Peyer's patch (tissue), 4 donors: ENCODE results near the gene HDHD5. TPM values are rescaled to one million over a fixed set of nuclear protein-coding genes. Genes with fewer than 3 reads are reported as not detected.
"Not testable (repeated sequence)": the region's sequence is repeated elsewhere in the genome, so short reads cannot be mapped to it uniquely, and the experiment has no call there.

ENCODE experiments used
- DNase-seq, 3 donors: peaks; one replicate each; pipeline ENCODE4 v3.0.0-alpha.2; 2017 to 2019
- H3K27ac ChIP-seq, 4 donors: fragments of 200-600 bp; sonication (generic); one replicate each; pipeline ENCODE4 v1.5.1; 2016 to 2019
- H3K27me3 ChIP-seq, 2 donors: fragments of 200-600 bp; sonication (generic); one replicate each; pipeline ENCODE4 v1.5.1; 2019
- H3K36me3 ChIP-seq, 3 donors: fragments of 200-600 bp; sonication (generic); one replicate each; pipeline ENCODE4 v1.5.1; 2016 to 2019
- H3K4me1 ChIP-seq, 4 donors: fragments of 200-600 bp; sonication (generic); one replicate each; pipeline ENCODE4 v1.5.1; 2016 to 2019
- H3K4me3 ChIP-seq, 4 donors: fragments of 200-600 bp; sonication (generic); 1 replicate in 3 of 4; 2 replicates in 1 of 4; pipeline ENCODE4 v1.5.1; 2016 to 2019; ENCODE audit warnings: mild to moderate bottlenecking in 1 of 4
- H3K9me3 ChIP-seq, 4 donors: fragments of 200-600 bp; sonication (generic); one replicate each; pipeline ENCODE4 v1.5.1; 2016 to 2019; ENCODE audit warnings: mild to moderate bottlenecking in 1 of 4
- POLR2A ChIP-seq, 2 donors: fragments of 450-650 bp; IDR thresholded peaks; one replicate each; pipeline ENCODE4 v1.5.1; 2017; ENCODE audit warnings: antibody characterized with exemption in 2 of 2, mild to moderate bottlenecking in 2 of 2, moderate library complexity in 2 of 2
- total RNA-seq, 4 donors: library from RNA; depleted of rRNA; stranded (reverse); fragments of >200 nt; gene quantifications; one replicate each; pipeline ENCODE4 v1.1.0, GENCODE V29; 2016
- TF ChIP-seq, protein P1 (sequence below), 6 experiments: fragments of 450-650 bp in 4 of 6; fragments of 200-600 bp in 2 of 6; sonication (generic) in 1 of 6; IDR thresholded peaks; one replicate each; pipeline ENCODE4 v1.5.1; 2017 to 2019; ENCODE audit warnings: antibody characterized with exemption in 6 of 6, mild to moderate bottlenecking in 3 of 6, moderate library complexity in 1 of 6

Gene HDHD5
- total RNA-seq, 4 donors from 2014 or later = 15.7 to 42.0 (median 31.0) TPM

DNA sequence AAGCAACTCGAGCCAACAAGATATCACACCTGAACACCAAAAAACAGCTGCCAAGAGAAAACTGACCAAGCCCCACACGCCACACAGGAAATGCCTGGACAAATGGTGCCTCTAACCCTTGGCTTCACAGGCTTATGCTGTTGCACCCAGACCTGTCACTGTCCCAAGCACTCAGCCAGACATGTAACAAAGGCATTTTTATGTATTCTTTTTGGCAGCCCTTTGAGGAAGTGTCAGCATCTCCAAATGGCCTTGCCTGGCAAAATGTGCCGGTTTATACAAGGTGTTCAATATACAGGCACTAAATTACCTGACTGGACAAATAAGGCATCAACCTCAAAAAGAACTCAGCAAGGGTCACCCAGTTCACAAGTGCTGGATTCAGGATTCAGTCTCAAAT is 6.1 kb downstream of the HDHD5 start:
- DNase-seq = no peak
- H3K4me1 ChIP-seq = peaks cover 0 to 30% (median 0%) of the 10 kb centered on the region in 4 donors
- H3K9me3 ChIP-seq = no peaks in the 10 kb centered on the region
- H3K27me3 ChIP-seq = no peaks in the 10 kb centered on the region
- TF ChIP-seq POLR2A (IDR thresholded peaks at IDR 0.05) = no peak
- TF ChIP-seq, protein P1, sequence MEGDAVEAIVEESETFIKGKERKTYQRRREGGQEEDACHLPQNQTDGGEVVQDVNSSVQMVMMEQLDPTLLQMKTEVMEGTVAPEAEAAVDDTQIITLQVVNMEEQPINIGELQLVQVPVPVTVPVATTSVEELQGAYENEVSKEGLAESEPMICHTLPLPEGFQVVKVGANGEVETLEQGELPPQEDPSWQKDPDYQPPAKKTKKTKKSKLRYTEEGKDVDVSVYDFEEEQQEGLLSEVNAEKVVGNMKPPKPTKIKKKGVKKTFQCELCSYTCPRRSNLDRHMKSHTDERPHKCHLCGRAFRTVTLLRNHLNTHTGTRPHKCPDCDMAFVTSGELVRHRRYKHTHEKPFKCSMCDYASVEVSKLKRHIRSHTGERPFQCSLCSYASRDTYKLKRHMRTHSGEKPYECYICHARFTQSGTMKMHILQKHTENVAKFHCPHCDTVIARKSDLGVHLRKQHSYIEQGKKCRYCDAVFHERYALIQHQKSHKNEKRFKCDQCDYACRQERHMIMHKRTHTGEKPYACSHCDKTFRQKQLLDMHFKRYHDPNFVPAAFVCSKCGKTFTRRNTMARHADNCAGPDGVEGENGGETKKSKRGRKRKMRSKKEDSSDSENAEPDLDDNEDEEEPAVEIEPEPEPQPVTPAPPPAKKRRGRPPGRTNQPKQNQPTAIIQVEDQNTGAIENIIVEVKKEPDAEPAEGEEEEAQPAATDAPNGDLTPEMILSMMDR (IDR thresholded peaks at IDR 0.05) = no peak
- peaks cover 0 to 3% (median 0%) of the 10 kb centered on the region in 3 donors for H3K36me3 ChIP-seq
- no peak overlapping the region for H3K4me3 ChIP-seq
- no peak overlapping the region for H3K27ac ChIP-seq

DNA sequence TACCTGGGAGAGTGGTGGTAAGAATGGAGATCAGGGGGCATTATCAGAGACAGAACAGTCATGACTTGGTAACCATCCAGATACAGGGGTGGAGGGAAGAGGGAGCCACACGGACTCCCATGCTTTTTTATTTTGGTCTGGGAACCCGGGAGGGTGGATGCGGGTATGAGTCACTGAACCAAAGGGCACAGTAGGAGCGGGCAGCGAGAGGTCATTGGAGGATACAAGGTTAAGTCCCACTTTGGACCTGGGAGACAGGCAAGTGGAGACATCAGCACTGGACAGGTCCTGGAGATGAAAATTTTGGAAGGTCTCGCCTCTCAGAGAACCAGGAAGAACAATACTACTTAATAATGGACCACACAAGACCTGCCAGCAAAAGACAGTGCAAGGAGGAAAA is 6.7 kb downstream of the HDHD5 start:
- Histone ChIP-seq H3K27ac (no peak overlapping the region), H3K36me3 (peaks cover 0 to 10% (median 0%) of the 10 kb centered on the region in 3 donors), H3K4me1 (peaks cover 0 to 23% (median 0%) of the 10 kb centered on the region in 4 donors)

DNA sequence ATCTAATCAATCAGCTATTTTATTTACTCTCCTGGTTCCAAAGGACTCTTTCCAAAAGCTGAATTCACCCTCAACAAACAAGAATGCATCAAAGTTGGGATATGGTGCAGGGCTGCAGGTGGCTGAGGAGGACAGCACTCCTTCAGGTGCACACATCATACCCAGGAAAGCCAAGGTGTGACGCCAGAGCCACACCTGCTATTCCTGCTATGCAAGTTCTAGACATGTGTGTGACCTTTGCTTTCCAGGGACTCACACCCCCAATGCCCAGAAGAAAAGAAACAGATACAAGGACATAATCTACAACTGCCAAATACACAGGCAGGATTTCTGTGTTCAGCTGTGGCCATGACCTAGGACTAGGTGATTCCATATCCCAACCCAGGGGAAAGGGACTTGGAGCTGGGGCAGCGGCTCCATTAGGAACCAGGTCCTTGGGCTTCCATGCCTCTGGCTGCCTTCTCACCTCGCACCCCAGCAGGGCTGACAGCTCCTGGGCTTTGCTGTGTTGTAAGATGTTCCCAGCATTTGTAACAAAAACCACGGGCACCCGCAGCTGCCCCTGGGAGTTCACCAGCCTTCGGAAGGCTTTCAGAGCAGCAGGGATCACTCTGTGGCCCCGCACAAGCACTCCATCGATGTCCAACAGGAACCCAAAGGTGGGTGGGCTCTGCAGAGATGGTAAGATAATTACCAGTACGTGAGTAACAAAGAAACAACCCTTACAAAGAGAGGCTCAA is 9.8 kb downstream of the HDHD5 start:
- Histone ChIP-seq H3K9me3 (no peaks in the 10 kb centered on the region), H3K4me1 (peaks cover 0 to 20% (median 0%) of the 10 kb centered on the region in 4 donors), H3K27ac (peak overlapping the region in 2 of 4 donors; percentile 65 to 79), H3K27me3 (no peaks in the 10 kb centered on the region), H3K4me3 (no peak overlapping the region), H3K36me3 (peaks cover 0 to 19% (median 0%) of the 10 kb centered on the region in 3 donors)
- peak in 2 of 3 donors; percentile 69 to 78 for DNase-seq
- TF ChIP-seq, protein P1 (IDR thresholded peaks at IDR 0.05) = peak in 1 of 6 experiments; percentile 12
- no peak for TF ChIP-seq POLR2A (IDR thresholded peaks at IDR 0.05)

More for the DNA sequence above, 6.7 kb downstream of the HDHD5 start:
- Histone ChIP-seq H3K9me3 (no peaks in the 10 kb centered on the region), H3K4me3 (no peak overlapping the region), H3K27me3 (no peaks in the 10 kb centered on the region)
- TF ChIP-seq, protein P1 (IDR thresholded peaks at IDR 0.05) = no peak
- no peak for TF ChIP-seq POLR2A (IDR thresholded peaks at IDR 0.05)
- DNase-seq = peak in 1 of 3 donors; percentile 51

DNA sequence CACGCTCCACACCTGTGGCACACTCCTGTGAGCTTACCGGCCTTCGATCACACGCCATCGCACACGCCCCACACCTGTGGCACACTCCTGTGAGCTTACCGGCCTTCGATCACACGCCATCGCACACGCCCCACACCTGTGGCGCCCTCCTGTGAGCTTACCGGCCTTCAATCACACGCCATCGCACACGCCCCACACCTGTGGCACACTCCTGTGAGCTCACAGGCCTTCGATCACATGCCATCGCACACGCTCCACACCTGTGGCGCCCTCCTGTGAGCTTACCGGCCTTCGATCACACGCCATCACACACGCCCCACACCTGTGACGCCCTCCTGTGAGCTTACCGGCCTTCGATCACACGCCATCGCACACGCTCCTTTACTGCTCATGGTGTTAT is 11.6 kb downstream of the HDHD5 start:
- H3K4me3 ChIP-seq, H3K27me3 ChIP-seq, H3K27ac ChIP-seq, H3K9me3 ChIP-seq: not testable (repeated sequence)
- peaks cover 0 to 10% (median 0%) of the 10 kb centered on the region in 4 donors for H3K4me1 ChIP-seq
- H3K36me3 ChIP-seq = peaks cover 0 to 35% (median 0%) of the 10 kb centered on the region in 3 donors
- peak in 1 of 3 donors; percentile 15 for DNase-seq

DNA sequence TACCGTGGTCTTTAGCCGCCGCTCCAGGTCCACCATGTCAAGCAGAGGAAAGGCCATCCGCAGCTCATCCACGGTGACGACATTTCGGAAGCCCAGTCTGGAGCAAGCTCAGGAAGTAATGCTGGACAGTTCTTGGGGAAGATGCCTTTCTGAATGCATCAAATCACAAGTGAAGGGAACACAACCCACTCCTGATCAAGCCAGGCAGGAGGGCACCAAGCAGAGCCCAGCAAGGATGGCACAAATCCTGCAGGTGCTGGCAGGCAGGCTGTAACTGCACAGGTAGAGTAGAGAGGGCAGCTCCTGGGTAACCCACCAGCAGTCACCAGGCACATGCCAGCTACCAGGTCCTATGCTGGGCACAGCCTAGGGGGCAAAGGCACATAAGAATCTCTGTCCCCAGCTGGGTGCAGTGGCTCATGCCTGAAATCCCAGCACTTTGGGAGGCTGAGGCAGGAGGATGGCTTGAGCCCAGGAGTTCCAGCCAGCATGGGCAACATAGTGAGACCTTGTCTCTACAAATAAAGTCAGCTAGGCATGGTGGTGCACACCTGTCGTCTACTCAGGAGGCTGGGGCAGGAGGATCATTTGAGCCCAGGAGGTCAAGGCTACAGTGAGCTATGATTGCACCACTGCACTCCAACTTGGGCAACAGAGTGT is 13.9 kb downstream of the HDHD5 start:
- peaks cover 0 to 10% (median 0%) of the 10 kb centered on the region in 4 donors for H3K4me1 ChIP-seq
- peak in 1 of 3 donors; percentile 36 for DNase-seq
- H3K27ac ChIP-seq = no peak overlapping the region
- no peaks in the 10 kb centered on the region for H3K9me3 ChIP-seq
- H3K27me3 ChIP-seq = no peaks in the 10 kb centered on the region
- no peak overlapping the region for H3K4me3 ChIP-seq
- H3K36me3 ChIP-seq = peaks cover 0 to 57% (median 0%) of the 10 kb centered on the region in 3 donors
- TF ChIP-seq, protein P1 (IDR thresholded peaks at IDR 0.05) = no peak
- TF ChIP-seq POLR2A (IDR thresholded peaks at IDR 0.05) = no peak

DNA sequence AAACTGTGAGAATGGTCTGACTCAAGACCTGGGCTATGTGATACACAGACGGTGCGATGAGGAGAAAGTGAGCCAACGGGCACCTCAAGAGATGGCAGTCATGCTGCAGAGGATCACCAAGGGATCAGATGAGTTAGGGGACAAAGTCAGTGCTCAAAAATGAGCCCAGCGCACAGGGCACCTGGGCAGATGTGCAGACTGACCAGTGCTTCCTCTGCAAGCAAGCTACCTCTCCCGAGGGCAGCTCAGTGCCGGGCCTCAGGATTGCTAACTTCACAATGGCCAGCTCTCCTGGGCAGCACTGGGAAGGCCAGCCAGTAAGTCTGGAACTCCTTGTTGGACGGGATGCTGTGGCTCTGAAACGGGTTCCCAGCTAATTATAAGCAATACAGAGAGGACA is 15.3 kb downstream of the HDHD5 start:
- H3K27ac ChIP-seq = no peak overlapping the region
- no peaks in the 10 kb centered on the region for H3K9me3 ChIP-seq
- peaks cover 0 to 65% (median 0%) of the 10 kb centered on the region in 3 donors for H3K36me3 ChIP-seq
- TF ChIP-seq, protein P1 (IDR thresholded peaks at IDR 0.05) = no peak
- no peaks in the 10 kb centered on the region for H3K4me1 ChIP-seq
- H3K4me3 ChIP-seq = no peak overlapping the region
- peak in 1 of 3 donors; percentile 24 for DNase-seq
- no peaks in the 10 kb centered on the region for H3K27me3 ChIP-seq
